Lower lobe of right lung (tissue), 2 donors: ENCODE results near the gene GRM8. TPM values are rescaled to one million over a fixed set of nuclear protein-coding genes. Genes with fewer than 3 reads are reported as not detected.

Experiments
- ATAC-seq, 2 donors: fragments of 200-7000 bp; cut with Tn5 transposase; one replicate each; pipeline ENCODE4 v1.9.1; 2020 to 2022; ENCODE audit warnings: mild to moderate bottlenecking in 2 of 2, moderate library complexity in 2 of 2
- DNase-seq: peaks from one replicate; pipeline ENCODE4 v3.0.0-alpha.2; 2020
- H3K27ac ChIP-seq: fragments of 200-600 bp; one replicate; pipeline ENCODE4 v1.8.0; 2022
- H3K27me3 ChIP-seq: fragments of 200-600 bp; one replicate; pipeline ENCODE4 v1.8.0; 2022; ENCODE audit warnings: low read depth
- H3K36me3 ChIP-seq: fragments of 200-600 bp; one replicate; pipeline ENCODE4 v1.8.0; 2022; ENCODE audit warnings: mild to moderate bottlenecking
- H3K4me1 ChIP-seq: fragments of 200-600 bp; one replicate; pipeline ENCODE4 v1.8.0; 2022
- H3K4me3 ChIP-seq: fragments of 200-600 bp; one replicate; pipeline ENCODE4 v1.8.0; 2022; ENCODE audit warnings: mild to moderate bottlenecking
- H3K9me3 ChIP-seq: fragments of 200-600 bp; one replicate; pipeline ENCODE4 v1.8.0; 2022
- CTCF ChIP-seq: fragments of 200-600 bp; IDR thresholded peaks from one replicate; pipeline ENCODE4 v1.8.0; 2022; ENCODE audit warnings: antibody characterized with exemption, mild to moderate bottlenecking
- intact Hi-C: fragments of 100-400 bp; cut with DNase I; formaldehyde crosslinking; loops from one replicate; pipeline ENCODE4 v1.11.0; 2022
- microRNA-seq: library from miRNA; unstranded; fragments of <30 nt; microRNA quantifications from one replicate; pipeline ENCODE4 v1.2.0, GENCODE V29; 2020; ENCODE audit warnings: borderline number of aligned reads
- total RNA-seq: library from RNA; stranded (reverse); fragmentation: NEBNext Ultra II Directional; extraction: Animal tissue kit (Norgen Biotek cat#: 25700); gene quantifications from one replicate; pipeline ENCODE4 v1.2.1, GENCODE V29; 2021
- donor health status: DM: no; HTN: yes; CAD: no; lungs with severe emphysema.

The GRM8 gene
- total RNA-seq, 1 donor from 2014 or later: not detected

- no peak for TF ChIP-seq CTCF
- Histone ChIP-seq H3K4me3 (no peak overlapping the region), H3K9me3 (no peaks in the 10 kb centered on the region), H3K27me3 (no peaks in the 10 kb centered on the region), H3K27ac (no peak overlapping the region), H3K4me1 (no peaks in the 10 kb centered on the region), H3K36me3 (no peaks in the 10 kb centered on the region)
- ATAC-seq (no peak), DNase-seq (no peak)
- intact Hi-C loops: no loop called here
Observed at GRCh38 chr7:126398285-126398684, 854.5 kb downstream of the GRM8 start.

- H3K4me3 ChIP-seq: no peak overlapping the region
- ATAC-seq (no peak), DNase-seq (no peak)
Observed at GRCh38 chr7:126394406-126394805, 858.3 kb downstream of the GRM8 start.

More at GRCh38 chr7:126394406-126394805, 858.3 kb downstream of the GRM8 start:
- no peaks in the 10 kb centered on the region for H3K27me3 ChIP-seq
- intact Hi-C loops: no loop called here
- H3K4me1 ChIP-seq: no peaks in the 10 kb centered on the region
- H3K36me3 ChIP-seq: no peaks in the 10 kb centered on the region
- H3K9me3 ChIP-seq: no peaks in the 10 kb centered on the region
- no peak for TF ChIP-seq CTCF
- no peak overlapping the region for H3K27ac ChIP-seq

Small RNAs within 50 kb of the gene (microRNA-seq; reads per million reads assigned to microRNA genes)
- gene MIR592: 3.5 reads per million

Other genes with a start within 250 kb of the GRM8 start
- 36.6 TPM for gene ZNF800, start 139.8 kb upstream of the GRM8 start, total RNA-seq